K562 (cell line): Measurements from ENCODE around the gene UNC5C.

Source experiments
- CBX3 ChIP-seq, 2 experiments: IDR thresholded peaks; 1 replicate in 1 of 2; 2 replicates in 1 of 2; pipeline ENCODE4 v1.6.1; 2012; ENCODE audit warnings: inconsistent platforms in 2 of 2, low read length in 2 of 2, borderline replicate concordance in 1 of 2, control low read depth in 1 of 2
- FOXK1 ChIP-seq: sonication (generic); formaldehyde crosslinking; IDR thresholded peaks from 2 replicates; pipeline ENCODE4 v1.8.0; 2022; ENCODE audit warnings: missing genetic modification reagents, mild to moderate bottlenecking, borderline replicate concordance
- FOXM1 ChIP-seq, 2 experiments: fragments of 450-650 bp in 1 of 2; sonication (generic) in 1 of 2; formaldehyde crosslinking in 1 of 2; IDR thresholded peaks; 2 replicates each; pipeline versions ENCODE4 v1.6.1 to v1.9.0; 2017 to 2022; ENCODE audit warnings: low read depth in 2 of 2, mild to moderate bottlenecking in 2 of 2, missing genetic modification reagents in 1 of 2, moderate library complexity in 1 of 2
- HLTF ChIP-seq: fragments of 450-650 bp; IDR thresholded peaks from 2 replicates; pipeline ENCODE4 v1.6.1; 2016
- MLLT1 ChIP-seq, 2 experiments: fragments of 450-650 bp; IDR thresholded peaks; 2 replicates each; pipeline ENCODE4 v1.6.1; 2016
- TFE3 ChIP-seq: fragments of 450-650 bp; formaldehyde crosslinking; IDR thresholded peaks from 2 replicates; pipeline ENCODE4 v1.4.0; 2020; ENCODE audit warnings: mild to moderate bottlenecking, mixed read lengths
- ZSCAN29 ChIP-seq: fragments of 450-650 bp; IDR thresholded peaks from 2 replicates; pipeline ENCODE4 v1.6.1; 2017
- TF ChIP-seq, protein P1 (sequence below): fragments of 250-450 bp; sonication (Bioruptor Pico); IDR thresholded peaks from 2 replicates; pipeline ENCODE4 v1.5.0; 2022; ENCODE audit warnings: mild to moderate bottlenecking
- TF ChIP-seq, protein P2 (sequence below): sonication (generic); formaldehyde crosslinking; IDR thresholded peaks from 2 replicates; pipeline ENCODE4 v1.8.1; 2023; ENCODE audit warnings: missing genetic modification reagents, mild to moderate bottlenecking, borderline replicate concordance

GRCh38 chr4:95445251-95445650 lies 103.5 kb downstream of the UNC5C start:
- TF ChIP-seq CBX3 (IDR thresholded peaks at IDR 0.05; ENCODE audit: borderline replicate concordance in 1 of 2, low read length in 2 of 2) (no peak), FOXK1 (CRISPR knock-in tag) (no peak), TFE3 (no peak), MLLT1 (IDR thresholded peaks at IDR 0.05) (no peak), HLTF (no peak), ZSCAN29 (no peak), FOXM1 (IDR thresholded peaks at IDR 0.05; ENCODE audit: low read depth) (no peak), FOXM1 (CRISPR knock-in tag; IDR thresholded peaks at IDR 0.05; ENCODE audit: low read depth) (no peak)
- TF ChIP-seq, protein P1, sequence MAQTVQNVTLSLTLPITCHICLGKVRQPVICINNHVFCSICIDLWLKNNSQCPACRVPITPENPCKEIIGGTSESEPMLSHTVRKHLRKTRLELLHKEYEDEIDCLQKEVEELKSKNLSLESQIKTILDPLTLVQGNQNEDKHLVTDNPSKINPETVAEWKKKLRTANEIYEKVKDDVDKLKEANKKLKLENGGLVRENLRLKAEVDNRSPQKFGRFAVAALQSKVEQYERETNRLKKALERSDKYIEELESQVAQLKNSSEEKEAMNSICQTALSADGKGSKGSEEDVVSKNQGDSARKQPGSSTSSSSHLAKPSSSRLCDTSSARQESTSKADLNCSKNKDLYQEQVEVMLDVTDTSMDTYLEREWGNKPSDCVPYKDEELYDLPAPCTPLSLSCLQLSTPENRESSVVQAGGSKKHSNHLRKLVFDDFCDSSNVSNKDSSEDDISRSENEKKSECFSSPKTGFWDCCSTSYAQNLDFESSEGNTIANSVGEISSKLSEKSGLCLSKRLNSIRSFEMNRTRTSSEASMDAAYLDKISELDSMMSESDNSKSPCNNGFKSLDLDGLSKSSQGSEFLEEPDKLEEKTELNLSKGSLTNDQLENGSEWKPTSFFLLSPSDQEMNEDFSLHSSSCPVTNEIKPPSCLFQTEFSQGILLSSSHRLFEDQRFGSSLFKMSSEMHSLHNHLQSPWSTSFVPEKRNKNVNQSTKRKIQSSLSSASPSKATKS (CRISPR knock-in tag) = no peak
- TF ChIP-seq, protein P2, sequence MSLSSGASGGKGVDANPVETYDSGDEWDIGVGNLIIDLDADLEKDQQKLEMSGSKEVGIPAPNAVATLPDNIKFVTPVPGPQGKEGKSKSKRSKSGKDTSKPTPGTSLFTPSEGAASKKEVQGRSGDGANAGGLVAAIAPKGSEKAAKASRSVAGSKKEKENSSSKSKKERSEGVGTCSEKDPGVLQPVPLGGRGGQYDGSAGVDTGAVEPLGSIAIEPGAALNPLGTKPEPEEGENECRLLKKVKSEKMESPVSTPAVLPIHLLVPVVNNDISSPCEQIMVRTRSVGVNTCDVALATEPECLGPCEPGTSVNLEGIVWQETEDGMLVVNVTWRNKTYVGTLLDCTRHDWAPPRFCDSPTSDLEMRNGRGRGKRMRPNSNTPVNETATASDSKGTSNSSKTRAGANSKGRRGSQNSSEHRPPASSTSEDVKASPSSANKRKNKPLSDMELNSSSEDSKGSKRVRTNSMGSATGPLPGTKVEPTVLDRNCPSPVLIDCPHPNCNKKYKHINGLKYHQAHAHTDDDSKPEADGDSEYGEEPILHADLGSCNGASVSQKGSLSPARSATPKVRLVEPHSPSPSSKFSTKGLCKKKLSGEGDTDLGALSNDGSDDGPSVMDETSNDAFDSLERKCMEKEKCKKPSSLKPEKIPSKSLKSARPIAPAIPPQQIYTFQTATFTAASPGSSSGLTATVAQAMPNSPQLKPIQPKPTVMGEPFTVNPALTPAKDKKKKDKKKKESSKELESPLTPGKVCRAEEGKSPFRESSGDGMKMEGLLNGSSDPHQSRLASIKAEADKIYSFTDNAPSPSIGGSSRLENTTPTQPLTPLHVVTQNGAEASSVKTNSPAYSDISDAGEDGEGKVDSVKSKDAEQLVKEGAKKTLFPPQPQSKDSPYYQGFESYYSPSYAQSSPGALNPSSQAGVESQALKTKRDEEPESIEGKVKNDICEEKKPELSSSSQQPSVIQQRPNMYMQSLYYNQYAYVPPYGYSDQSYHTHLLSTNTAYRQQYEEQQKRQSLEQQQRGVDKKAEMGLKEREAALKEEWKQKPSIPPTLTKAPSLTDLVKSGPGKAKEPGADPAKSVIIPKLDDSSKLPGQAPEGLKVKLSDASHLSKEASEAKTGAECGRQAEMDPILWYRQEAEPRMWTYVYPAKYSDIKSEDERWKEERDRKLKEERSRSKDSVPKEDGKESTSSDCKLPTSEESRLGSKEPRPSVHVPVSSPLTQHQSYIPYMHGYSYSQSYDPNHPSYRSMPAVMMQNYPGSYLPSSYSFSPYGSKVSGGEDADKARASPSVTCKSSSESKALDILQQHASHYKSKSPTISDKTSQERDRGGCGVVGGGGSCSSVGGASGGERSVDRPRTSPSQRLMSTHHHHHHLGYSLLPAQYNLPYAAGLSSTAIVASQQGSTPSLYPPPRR (CRISPR knock-in tag) = no peak
